Pulmonary artery endothelial cell (primary cell): ENCODE results near the gene FAM170B. TPM values are rescaled to one million over a fixed set of nuclear protein-coding genes. Genes with fewer than 3 reads are reported as not detected.

Experiments used
- DNase-seq: peaks from one replicate; pipeline ENCODE4 v3.0.0-alpha.2; 2011; ENCODE audit warnings: low read depth, low spot score
- total RNA-seq: library from RNA; depleted of rRNA; stranded (reverse); fragments of >200 nt; gene quantifications from 2 replicates; pipeline ENCODE4 v1.2.3, GENCODE V29; 2014

Gene FAM170B
- total RNA-seq, 1 donor from 2014 or later: not detected

DNA sequence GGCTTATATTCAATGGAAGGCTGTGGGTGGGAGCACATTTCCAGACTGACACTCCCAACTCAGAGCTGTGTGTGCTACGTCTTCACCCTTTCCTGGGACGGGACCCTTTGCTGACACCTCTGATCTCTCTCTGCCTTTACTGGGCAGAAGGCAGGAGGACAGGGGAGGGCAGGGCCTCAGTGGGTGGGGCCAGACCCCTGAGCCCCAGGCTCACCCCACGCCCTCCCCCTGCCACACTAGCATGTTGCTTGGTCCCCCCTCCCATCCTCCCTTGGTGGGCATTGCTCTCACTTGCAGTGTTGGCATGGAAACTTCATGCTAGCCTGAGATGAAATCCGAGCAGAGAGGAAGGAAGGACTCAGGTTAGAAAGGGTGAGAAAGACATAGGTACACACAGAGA, 36.0 kb upstream of the FAM170B start:
- DNase-seq: no peak

DNA sequence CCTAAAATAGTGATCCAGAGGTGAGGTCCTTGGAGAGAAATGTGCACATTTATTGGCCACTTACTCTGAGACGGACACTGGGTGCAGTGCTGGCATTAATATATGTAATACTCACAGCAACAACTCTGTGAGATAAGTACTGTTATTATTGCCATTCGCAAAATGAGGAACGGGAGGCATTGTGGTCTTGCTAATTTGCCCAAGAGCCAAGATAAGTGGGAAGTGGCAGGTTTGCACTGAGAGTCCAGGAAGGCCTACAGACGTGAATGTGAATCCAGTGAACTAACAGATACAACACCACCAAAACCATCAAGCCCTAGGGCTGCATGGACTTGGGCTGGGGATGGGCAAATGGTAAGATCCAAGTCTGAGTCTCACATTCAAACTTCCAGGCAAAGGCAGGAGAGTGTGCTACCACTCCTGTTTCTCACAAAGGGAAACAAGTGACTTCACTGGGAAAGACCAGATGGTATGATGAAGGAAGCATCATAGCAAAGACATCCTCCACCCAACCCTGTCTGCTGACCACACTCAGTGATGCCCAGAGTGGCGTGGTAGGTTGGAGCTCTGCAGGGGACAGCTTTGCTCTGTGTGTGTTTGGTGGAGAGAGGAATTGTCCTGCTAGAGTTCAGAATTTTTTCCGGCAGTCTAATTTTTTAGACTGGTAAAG, 35.1 kb upstream of the FAM170B start:
- DNase-seq: no peak

DNA sequence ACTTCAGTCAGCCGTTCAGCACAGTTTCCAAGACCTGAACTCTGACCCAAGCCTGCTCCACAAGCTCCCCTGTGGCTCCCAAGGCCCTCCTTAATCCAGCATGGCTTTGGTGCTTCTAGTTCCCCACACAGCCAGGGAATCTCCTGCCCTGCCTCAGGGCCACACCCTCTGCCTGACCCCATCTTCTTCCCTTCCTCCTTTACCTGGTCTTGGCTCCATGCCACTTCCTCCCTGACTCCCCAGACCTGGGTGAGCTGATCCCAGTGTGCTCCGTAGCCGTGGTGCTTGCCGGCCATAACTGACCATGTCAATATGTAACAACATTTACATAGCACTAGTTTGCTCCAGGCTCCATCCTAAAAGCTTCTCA, 34.3 kb upstream of the FAM170B start:
- no peak for DNase-seq

DNA sequence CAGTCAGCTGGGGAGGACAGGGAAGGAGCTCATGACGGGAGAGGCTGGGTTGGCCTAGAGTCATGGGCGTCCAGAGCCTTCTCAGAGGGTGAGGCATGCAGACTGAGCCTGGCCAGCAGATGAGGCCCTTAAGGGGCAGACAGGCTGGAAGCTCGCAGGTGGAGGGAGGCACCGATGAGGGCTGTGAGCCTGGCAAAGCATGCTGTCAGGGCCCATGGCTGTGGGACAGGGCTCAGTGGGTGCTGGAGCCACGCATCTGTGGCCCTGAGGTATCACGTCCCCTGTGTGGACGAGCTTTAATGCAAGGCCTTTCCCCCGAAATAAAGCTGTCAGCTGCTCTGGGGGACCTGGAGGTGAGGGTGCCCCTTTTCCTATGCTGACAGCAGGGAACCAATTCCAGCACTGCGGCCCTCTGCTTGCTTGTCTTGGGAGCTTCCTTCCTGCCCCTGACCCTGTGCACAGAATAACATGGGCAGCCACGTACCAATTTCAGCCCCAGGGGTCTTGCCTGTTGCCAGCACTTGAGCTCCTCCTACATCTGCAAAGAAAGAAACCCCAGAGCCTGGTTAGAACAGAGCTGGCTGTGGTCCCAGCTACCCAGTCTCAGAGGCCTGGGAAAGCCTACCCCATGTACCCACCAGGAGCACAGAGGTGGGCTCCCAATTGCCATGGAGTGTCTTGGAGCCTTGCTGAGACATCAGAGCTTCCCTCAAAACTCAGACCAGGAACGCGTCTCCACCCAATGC, 33.8 kb upstream of the FAM170B start:
- no peak for DNase-seq

DNA sequence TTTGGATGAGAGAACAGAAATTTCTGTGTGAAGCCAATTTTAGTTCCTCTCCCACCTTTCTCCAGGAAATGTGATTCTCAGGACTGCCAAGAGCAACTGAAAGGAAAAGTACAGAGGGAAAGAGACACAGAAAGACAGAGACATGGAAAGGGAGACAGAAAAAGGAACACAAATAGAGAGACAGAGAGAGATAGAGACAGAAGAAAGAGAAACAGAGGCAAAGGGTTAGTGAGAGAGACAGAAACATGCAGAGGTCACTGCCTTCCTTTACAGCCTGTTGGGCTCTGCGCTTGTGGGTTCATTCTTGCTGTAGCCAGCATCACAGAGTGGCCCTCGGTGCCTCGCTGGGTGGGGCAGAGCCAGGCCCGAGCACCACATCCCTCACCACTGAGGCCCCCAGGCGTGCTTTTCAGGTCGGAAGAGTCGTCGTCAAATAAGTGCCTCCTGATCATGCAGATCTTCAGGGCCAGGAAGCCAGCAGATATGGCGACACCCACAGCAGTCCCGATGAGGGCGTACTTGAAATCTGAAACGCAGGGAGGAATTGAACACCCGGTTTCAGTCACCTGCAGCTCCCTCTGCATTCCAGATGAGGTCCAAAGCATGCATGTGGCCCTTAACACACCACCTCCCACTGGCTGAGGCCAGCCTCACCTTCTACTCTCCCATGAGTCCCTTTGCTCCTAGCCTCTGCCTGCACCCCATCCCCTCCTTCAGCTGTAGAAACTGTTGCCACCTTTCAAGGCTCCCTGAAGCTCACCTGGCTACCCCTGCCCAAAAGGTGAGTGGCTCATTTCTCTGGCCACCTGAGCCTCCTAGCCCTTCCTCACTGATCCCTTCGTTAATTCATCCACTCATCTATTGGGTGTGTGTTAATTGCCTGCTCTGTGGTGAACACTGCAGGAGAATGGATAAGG, 32.9 kb upstream of the FAM170B start:
- DNase-seq: no peak

DNA sequence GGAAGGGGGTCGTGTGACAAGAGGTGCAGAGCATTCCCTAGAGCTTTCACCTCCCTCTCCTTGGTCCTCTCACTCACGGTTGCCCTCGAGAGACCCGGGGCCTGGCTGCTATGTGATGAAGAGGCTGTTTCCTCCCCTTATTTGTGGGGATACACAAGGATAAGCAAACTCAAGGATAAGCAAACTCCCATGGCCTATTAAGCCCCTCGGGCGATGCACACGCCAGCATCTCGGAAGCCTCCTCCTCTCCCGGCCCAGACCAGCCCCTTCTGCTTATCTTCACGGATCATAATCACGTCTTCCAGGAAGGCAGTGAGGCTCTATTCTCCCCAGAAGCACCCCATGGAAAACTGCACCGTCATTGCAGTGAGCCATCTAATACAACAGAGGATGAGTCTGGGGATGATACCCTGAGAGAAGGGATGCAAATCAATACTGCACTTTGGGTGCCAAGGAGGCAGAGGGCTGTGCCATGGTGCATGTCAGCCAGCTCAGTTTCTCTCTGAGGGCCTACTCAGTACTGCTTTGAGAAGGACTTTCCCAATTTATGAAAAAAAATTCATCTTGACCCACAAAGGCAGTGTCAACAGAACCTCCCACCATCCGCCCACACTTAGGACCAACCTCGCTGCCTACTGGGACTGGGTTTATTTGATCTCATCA, 32.1 kb upstream of the FAM170B start:
- DNase-seq: no peak

DNA sequence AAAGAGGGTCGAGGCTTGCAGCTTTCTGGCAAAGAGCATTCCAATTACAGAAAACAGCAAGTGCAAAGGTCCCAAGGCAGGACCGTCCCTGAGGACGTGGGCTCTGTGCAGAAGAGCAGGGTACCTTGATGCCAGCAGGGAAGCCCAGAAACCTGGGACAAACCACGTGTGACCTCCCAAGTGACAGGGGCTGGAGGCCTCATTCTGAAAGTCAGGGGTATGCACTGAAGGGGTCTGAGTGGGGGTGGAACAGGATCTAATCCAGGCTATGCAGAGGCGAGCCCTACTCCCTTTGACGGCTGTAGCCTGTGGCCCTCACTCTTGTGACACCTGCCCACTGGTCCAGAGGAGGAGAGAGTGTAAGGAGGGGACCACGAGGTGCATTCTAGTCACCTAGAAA, 31.4 kb upstream of the FAM170B start:
- DNase-seq: no peak

DNA sequence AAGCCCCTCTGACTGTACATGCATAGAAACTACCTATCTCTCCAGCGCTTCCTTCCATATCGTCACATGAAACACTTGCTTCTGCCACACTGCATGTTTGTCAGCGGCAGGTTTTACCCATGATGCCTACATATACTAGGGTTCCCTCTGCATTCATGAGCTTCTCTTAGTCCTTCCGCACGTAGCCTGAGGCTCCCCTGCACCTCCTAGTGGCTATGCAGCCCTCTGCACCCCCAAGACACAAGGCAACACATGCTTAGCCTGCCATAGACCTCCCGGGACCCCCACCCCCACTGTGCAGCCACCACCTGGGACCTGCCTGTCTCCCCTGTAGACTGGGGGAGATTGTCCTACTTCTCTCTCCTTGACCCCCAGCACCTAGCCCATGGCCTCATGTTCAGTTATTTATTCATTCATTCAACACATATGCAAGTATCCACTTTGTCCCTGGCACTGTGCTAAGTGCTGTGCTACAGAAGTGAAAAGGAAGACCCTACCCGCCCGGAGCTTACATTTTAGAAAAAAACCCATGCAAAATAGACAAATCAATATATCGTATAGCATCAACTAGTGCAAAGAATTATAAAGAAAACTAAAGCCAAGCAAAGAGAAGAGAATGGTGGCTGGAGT, 30.9 kb upstream of the FAM170B start:
- no peak for DNase-seq

DNA sequence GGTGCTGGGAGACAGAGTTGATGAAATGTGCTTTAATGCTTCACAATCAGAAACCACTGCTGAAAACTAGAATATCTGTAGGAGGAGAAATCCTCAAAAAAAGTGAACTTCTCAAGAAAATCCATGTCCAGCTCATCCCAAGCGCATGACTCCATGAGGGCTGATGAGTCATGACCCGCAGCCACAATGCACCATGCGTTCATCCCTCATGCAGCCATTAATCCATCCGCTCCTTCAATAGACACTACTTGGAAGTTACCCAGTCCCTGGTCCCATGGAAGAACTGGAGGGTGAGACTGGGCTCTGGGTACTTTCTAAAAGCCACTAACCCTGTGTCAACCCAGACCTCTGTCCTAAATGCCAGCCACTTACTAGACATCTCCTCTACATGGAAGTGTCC, 29.9 kb upstream of the FAM170B start:
- no peak for DNase-seq

DNA sequence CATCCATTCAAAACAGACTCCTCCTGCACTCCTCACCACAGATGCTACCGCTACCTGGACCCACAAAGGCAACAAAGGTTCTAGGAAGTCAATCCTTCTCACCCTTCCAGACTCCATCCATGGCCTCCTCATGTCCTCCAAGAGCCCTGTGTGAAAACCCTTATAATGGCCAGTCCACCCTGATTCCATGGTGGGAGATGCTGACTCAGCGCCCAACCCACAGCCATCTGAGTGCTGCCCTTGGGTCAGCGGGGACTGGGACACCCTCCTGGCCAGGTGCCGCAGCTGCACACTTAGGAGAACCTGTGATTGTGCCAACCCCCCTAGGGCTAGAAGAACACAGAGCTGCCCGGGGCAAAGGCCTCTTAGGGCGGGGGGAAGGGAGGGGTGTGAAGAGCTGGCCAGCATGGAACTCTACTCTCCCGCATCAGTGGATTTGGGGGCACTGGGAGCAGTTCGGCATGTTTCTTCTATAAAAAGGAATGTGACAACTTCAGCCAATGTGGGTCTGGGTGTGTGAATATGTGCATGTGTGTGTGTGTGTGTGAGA, 29.0 kb upstream of the FAM170B start:
- DNase-seq: no peak

DNA sequence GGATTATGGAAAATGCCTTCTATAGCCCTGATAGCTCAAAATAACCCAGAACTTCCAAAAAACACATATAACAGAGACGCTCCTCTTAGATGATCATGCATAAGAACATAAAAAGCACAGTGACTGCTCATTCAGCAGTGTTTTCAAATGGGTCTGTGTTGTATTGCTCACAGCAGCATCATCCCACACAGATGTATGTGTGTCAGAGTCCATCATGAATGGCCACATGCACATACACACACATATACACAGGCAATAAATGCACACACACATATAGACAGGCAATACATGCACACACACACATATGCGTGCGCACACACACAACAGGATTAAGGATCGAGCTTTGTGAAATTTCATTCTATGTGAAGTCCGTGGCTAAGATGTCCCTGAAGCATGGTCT, 28.2 kb upstream of the FAM170B start:
- no peak for DNase-seq

DNA sequence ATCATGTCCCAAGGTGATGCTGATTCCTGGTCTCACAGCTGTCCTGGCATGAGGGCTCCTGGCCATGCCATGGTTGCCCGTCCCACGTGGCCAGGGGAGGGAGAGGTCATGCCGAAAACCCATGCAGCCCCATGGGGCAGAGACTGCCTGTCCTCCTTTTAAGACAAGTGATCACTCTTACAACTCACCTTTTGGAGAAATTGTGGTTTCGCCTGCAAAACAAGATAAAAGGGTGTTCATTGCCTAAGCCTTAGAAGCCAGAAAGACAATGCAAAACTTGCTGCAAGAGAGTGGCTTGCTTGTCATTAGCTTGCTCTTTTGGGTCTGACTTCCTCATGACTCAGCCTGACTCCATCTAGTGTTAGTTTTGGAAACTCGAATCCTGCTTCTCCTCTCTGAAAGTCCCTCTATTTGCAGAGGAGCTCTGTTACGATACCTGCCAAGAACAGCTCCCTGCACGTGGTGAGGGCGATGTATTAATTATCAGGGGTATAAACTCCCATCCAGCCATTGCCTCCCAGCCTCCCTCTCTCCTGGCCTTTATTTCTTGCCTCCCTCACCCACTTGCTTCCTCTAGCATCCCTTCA, 27.7 kb upstream of the FAM170B start:
- no peak for DNase-seq

DNA sequence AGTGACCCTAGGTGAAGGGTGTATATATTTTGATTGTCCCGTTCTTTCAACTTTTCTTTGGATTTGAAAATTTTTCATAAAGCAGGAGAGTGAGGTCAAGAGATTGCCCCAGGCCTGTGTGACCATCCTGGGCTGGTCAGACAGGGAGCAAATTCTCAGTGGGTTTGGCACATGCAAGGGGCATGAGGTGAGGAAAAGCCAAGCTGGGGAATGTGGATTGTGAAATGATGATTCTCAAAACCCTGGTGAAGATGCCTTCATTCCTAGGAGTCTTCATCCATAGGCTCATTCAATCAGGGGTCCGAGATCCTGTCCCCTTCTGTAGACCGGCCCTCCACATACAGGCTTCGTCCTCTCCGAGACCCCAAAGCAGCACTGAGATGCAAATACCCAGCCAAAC, 27.0 kb upstream of the FAM170B start:
- no peak for DNase-seq

DNA sequence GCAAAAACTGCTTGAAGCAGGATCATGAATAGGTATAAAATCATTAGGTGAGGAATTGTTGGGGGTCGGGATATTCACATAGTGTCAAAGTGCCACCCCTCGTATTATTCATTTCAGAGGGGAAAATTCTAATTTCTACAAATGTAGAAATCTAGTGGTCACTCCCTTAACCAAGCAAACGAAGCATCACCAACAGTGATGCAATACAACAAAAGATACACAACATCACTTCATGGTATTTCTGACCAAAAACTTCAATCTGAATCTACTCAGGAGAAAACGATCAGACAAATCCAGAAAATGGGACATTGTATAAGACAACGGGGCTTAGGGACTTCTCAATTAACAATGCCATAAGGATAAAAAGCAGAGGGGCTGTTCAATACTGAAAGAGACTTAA, 26.3 kb upstream of the FAM170B start:
- DNase-seq: no peak

DNA sequence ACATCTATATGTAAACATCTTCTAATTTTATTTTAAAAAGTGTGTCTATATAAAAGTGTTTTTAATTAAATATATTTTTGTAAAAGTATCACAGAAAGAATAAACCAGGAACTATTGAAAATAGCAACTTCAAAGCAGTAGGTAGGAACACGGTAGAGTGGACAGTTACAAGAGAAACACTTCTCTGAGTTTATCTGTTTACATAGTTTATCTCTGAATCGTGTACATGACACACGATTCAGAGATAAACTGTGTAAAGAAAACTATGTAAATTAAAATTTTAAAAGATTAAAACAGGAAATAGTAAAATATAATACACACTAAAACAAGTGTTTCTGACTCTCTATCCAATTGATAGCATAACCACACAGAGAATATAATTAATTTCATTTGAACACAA, 25.1 kb upstream of the FAM170B start:
- no peak for DNase-seq

DNA sequence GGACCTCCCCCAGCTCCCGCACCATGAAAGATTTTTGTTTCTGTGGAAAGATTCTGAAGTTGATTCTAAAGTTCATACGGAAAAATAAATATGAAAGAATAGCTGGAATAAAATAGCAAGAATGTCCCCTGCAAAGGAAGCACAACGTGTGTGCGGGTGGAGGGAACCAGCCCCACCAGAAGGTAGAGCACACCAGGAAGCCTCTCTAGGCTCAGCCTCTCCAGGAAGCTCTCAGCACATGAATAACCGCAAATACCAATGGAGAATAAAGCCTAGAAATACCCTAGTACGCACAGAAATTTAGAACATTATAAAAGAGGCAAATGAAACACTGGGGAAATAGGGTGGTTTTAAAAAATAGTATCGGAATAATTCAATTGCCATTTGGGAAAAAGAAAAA, 24.6 kb upstream of the FAM170B start:
- no peak for DNase-seq

DNA sequence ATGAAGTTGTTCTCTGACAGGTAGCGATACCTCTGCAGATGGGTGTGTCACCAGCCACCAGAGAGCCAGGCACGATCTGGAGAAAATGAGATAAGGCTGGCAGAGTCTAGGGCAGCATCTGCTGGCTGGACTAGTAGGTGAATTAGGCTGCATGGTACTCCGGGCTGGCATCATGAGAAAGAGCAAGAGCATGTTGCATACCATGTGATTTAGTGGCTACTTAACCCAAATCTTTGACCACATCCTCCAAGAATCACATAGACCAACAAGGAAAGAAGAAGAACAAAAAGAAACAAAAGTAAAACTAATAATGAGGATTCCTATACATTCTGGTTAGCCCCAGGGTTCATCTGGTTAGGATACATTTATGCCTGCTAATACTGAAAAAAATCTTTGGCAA, 23.4 kb upstream of the FAM170B start:
- no peak for DNase-seq

DNA sequence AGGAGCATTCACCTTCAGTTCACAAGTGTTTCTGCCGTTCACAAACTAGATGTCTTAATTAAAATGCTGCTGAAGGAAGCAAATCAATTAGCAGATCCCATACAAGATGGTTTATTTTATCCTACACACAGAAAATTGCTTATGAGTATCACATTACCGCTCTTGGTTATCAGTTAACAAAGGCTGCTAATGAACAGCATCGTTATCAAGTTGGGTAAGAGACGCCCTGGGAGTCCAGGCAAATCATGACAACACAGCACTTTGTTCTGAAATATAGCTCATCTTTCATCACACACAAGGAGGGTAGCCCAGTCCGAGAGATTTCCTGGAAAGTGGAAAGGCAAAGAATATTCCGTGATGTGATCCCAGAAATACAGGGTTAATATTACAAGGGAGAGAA, 20.8 kb upstream of the FAM170B start:
- DNase-seq: no peak

DNA sequence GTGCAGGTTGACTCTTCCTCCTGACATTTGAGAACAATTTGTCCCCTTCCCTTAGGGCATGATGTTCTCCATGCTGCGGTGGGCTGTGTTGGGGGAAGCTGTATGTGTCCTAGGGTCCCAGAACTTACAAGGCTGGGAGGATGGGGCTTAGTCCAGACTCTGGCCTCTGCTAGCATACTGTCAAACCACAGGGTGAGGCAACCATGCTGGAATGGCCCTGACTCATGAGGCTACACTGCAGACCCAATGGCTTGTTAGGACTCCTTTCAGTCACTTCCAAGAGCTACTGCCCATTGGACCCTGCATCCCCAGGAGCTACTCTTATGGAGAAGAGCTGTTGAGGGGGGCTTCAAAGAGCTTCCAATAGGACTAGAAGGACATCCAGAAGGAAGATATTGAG, 20.1 kb upstream of the FAM170B start:
- DNase-seq: no peak

DNA sequence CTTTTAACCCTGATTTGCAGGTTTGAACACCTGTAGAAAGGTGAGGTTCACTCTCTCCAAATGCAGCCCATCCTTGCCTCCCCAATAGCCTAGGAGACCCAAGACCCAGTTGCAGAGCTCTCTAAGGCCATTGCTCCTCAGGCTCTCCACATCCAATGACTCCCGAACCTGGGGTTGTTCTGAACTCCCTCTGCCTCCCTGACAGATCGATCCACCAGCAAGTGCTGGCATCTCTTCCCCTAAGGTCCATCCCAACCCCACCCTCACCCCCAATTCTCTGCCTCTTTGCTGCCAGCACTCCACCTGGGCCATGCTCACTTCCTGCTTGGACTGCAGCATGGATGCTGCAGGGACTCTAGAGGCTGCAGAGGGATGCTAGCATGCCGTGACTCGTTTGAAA, 19.3 kb upstream of the FAM170B start:
- no peak for DNase-seq

DNA sequence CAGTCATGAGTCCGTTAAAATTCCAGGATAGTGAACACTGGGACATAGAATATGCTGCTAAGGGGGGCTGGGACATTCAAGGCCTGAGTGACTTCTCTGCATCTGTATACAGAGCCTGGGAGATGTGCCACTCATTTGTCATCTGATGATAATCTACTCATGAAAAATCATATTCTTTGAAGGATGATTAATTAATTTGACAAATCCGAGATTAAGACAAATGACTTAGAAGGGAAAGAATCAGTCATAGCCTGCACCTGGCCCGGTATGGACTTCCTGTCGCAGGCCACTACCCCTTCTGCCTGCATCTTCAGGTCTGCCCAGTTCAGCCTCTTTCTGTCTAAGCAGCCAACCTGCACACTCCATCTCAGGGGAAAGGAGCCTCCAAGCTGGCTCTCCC, 18.8 kb upstream of the FAM170B start:
- DNase-seq: no peak
